HG03565 (cell line): ENCODE measurements around the gene UBA1.
A peak's percentile ranks its signal among the peaks of the same experiment; 100 is the strongest.

Source experiments
- ATAC-seq: cut with Tn5 transposase; IDR thresholded peaks from one replicate; pipeline ENCODE4 v1.9.1; 2021; ENCODE audit warnings: mild to moderate bottlenecking, moderate library complexity; ENCODE audit not compliant: unreplicated experiment

Gene UBA1

DNA sequence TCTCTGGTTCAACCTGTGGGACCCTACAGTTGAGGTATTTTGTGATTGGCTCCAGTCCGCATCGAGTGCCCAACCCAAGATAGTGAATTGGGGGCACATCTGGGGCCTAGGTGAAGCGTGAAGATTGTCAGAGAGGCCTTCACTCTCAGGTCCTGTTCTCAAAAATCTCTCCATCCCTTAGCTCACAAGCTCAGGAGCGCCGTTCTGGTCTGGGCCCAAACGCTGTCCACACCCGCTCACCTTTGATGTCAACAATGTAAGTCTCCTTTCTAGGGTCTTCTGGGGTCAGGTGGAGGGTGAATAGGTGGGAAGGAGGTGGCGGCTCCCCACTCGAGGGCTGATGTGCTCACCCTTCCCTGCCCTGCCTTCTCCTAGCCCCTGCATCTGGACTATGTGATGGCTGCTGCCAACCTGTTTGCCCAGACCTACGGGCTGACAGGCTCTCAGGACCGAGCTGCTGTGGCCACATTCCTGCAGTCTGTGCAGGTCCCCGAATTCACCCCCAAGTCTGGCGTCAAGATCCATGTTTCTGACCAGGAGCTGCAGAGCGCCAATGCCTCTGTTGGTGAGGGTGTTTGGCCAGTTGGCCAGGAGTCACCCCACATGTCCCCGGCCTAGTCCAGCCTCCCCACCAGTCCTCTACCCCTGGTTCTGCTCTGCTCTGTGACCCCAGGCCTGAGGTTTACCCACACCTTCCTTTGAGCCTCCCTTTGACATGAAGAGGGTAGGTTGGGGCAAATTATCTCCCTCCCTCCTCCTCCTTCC lies 17.2 kb downstream of the UBA1 start:
- no peak for ATAC-seq

DNA sequence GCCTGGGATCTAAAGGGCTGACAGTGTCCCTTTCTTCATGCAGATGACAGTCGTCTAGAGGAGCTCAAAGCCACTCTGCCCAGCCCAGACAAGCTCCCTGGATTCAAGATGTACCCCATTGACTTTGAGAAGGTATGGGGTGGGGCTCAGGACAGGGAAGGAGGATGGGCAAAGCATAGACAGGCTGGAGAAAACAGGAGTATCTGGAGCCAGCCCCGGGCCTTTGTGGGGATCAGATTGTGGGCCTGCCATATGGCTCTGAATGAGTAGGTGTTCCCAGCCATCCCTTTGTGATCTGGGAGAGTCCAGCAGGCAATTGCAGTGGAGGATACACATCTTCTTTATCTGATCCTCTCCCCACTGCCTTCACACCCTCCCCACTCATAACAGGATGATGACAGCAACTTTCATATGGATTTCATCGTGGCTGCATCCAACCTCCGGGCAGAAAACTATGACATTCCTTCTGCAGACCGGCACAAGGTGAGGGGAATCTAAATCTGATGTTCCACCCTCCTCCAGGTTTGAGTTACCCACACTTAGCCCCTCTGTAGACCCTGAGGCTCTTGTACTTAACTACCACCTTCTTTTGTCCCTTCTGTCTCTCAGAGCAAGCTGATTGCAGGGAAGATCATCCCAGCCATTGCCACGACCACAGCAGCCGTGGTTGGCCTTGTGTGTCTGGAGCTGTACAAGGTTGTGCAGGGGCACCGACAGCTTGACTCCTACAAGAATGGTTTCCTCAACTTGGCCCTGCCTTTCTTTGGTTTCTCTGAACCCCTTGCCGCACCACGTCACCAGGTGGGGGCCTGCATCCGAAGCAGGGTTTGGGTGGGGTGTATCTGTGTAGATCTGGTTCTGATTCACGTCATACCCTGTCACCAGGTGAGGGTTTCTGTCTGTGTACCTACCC lies 19.0 kb downstream of the UBA1 start:
- no peak for ATAC-seq

DNA sequence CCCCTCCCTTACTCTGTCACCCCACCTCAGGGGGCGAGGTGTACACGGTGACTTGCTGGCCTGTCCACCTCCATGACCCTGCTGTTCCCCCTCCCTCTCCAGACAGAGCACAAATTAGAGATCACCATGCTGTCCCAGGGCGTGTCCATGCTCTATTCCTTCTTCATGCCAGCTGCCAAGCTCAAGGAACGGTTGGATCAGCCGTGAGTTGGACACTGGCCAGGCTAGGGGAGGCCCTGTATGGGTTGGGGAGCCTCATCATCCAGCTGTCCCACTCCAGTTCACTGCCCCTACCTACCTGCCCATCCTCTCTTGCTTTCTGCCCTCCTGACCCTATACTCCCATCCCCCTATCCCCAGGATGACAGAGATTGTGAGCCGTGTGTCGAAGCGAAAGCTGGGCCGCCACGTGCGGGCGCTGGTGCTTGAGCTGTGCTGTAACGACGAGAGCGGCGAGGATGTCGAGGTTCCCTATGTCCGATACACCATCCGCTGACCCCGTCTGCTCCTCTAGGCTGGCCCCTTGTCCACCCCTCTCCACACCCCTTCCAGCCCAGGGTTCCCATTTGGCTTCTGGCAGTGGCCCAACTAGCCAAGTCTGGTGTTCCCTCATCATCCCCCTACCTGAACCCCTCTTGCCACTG lies 20.9 kb downstream of the UBA1 start:
- no peak for ATAC-seq

DNA sequence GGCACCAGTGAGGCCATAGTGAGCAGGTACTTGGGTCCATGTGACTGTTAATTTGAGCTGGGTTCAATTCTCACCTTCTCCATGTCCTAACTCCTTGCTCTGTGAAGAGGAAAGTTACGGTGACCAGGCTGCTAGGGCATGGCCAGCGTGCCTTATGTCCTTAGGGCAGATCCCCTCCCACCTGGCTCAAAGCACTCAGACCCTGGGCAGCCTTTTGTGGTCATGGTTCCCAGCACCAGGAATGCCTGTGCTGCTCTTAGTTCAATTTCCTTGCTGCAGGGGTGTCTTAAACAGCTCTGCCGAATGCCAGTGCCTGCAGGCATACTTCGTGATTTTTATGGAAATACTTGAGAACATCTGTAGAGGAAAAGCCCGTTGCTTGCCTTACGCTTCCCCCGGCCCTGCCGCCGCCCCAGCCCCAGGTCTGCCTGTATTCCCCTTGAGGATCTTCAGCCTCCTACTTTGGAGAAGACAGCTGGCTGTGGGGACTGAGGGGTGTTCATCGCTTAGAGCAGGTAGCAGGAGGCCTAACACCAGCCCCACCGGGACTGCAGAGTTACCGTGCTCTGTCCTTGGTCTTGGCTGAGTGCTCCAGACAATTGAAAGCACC lies 21.8 kb downstream of the UBA1 start:
- no peak for ATAC-seq

DNA sequence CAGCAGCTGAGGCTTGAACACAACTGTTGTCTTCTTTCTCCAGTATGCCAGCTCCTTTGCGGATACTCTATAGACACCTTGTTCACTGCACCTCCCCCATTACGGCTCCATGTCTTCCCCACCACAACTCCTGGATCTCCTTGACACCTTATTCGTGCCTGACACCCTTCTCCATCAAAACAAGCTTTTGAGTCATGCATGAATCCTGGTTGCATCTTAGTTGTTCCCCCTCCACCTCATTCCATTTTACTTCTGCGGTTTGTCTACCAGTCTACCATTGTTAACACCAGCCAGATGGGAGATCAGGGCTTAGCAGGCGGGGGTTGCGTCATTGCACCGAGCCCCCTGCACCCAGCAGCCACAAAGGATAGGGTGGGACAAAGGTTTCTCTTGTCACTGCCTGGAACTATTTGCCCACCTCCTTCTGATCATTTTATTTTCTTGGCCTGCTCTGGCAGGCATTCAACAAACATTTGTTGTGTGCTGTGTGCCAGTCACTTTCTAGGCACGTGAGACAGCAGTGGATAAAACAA lies 22.8 kb downstream of the UBA1 start:
- no peak for ATAC-seq

DNA sequence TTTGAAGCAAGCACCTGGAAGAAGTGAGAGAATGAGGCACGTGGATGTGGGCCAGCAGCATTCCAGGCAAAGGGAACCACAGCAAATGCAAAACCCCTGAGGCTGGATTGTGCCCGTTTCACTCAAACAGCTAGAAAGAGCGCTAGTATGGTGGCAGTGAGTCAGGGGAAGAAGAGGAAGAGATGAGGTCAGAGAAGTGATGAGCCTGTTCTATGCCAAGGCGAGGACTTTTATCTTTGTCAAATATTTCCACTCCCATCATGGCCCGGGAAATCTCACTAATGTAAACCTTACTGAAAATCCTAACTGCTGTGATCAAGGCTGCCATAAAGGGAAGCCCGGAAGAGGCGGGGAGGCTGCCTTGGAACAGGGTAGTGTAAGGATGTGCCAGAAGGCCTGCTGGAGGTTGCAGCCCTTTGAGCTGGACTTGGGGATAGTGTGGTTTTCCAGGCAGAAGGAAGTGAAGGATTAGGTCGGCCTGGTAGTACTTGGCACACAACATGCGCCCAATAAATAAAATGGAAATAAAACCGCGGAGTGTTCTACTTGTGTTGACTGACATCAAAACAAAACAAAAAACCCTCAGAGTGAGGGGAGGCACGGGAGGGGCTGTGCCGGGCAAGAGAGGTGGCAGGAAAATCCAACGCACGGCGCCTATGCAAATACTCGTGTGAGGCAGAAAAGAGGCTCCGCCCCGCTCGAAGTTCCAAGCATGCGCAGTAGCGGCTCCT lies 23.7 kb downstream of the UBA1 start:
- no peak for ATAC-seq

DNA sequence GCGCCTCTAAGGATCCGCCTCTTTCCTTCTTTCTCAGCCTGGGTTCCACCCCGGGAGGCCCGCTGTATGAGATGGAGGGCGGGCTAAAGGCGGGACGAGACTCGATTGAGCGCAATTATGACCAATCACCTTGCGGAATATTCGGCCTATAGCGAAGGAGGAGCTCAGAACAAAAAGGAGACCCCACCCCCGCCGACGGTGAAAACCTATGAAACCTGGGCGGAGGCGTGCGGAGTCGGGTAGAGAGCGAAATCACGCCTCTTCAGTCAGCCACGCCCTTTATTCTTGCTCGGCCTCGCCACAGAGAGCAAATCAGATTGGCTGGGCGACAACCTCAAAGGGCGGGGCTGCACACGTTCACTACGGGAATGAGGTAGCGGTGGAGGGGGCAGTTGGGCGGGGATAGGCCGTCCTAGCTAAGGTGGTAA lies 24.2 kb downstream of the UBA1 start:
- peak; percentile 78 for ATAC-seq

DNA sequence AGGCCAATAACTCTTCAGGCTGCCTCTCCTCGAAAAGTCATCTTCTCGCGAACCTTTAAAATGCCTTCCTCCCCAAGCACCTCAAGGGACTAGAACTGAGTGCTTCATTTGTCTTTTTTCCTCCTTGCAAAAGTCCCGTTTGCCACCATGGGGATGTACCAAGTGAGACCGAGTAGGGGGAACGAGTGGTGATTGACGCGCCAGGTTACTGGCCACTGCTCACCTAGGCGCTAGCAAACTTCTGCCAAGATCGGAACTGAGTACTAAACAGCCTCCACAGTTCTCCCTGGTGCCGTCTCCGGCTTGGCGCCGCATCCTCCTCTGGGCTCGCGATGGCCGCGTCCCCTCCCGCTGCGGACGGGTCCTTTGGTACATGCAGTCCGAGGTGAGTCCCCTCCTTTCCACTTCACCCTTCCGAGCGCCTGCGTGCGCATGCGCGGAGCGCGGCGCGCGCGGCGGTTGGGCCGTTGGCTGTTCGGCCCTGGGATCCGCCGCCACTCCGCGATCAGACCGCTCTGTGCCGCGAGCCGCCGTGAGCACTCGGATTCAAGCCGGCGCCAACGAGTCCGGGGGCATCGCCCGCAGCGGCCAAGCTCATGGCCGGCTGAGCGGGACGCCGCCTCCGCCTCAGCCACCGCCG lies 24.8 kb downstream of the UBA1 start, which contains the start of gene CDK16:
TSS of gene CDK16 (plus strand) at position 402 of the 640 bp plus-strand sequence. CDS start 4,877 bp downstream, outside the sequence.
- ATAC-seq, result peak; percentile 32

DNA sequence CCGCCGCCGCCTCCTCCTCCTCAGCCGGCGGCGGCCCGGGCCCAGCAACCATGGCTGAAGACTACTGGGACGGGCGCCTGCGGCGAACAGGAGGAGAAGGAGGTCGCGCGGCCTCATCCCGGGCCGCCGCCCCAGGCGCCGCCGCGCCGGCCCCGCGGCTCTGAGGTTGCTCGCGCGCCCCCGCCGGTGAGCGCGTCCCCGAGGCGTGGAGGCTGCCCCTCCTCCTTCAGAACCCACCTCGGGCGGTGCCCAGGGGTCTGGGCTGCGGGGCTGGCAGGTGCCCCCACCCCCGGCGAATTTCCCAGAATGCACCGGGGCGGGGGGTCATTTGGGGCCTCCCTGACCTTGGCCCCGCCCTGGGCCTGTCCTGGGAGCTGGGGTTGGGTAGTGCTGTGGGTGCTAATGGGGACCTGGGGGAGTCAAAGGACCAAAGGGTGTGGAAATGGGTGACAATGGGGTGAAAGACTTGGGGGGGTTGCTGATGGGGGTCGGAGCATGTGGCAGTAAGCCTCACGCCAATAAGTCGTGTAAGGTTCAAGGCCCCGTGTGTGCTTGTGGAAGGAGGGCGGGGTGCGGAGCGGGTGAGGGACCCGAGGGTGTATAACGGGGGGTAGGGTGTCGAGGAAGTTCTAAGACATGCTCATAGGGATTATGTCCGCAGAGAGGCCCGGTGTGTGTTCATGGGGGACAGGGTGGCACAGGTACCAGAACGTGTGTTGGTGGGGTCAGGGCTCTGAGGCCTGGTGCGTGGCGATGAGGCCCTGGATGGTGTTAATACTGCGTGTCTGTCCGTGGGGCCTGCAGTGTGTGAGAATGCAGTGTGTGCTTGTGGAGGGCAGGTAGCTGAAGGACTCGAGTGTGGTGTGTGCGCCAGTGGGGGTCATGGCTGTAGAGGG lies 25.5 kb downstream of the UBA1 start:
- ATAC-seq, result no peak

DNA sequence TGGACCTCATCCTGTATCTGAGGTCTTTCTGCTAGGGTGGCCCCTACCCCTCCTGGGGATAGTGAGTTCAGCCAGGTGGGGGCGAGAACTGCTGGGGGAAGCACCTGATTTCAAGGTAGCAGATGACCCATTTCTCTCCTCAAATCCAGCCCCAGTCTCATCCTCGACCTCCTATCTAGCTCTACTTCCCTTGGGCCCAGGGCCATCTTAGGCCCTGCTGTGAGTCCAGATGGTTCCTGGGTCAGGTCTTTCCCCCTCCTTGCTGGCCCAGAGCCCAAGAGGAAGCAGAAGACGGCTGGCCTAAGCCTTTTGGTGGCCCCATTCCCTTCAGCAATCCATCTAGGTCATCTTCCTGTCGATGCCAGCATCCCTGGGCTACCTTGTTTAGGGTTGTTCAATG lies 28.1 kb downstream of the UBA1 start:
- no peak for ATAC-seq

DNA sequence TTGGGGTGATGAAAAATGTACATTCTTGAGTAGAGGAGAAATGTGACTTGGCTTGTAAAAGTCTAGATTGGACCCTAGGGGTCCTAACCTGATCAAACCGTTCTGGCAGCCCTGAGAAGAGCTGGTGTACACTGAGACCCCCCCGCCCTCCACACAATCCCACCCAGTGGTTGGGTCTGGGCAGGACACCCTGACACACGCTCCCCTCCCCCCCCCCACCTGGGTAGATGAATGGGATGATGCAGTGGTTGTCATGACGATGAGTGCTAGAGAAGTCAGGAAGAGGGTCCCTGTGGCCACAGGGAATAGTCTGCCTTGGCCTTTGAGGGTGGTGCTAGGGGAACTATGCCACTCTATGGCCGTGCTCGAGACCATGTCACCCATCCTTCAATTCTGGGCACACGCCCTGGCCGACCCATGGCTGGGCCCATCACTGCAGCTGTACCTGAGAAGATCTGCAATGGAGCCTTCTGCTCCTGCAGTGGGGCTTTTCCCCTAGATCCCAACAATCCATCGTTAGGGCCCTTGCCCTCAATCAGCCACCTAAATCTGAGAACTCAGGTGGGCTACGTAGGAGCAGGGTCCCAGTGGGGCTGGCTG lies 29.2 kb downstream of the UBA1 start:
- ATAC-seq, result no peak

DNA sequence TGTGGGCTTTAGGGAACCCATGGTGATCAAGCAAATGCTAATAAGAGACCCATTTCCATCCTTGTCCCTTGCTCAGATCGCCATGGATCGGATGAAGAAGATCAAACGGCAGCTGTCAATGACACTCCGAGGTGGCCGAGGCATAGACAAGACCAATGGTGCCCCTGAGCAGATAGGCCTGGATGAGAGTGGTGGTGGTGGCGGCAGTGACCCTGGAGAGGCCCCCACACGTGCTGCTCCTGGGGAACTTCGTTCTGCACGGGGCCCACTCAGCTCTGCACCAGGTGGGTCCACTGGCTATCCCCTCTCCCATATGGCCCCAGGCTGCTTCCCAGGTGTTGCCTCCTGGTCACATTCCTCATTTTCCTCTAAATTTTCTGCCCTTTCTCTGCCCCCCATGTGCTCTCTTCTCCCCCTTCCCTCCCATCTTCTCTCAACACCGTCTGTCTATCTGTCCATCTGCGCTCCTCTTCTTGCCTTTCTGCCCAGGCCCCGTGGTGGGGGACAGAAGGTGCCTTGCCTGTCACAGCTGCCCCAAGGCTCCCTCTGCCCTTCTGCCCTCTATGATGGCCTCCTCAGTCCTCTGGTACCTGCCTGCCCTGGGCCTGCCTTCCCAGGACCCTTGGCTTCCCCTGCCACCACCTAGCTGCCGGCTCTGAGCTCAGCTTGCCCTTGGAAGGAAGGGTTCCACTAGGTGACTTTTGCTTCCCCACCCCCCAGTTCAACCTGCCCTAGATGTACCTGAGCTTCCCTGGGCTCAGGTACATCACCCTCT lies 30.0 kb downstream of the UBA1 start:
- no peak for ATAC-seq

DNA sequence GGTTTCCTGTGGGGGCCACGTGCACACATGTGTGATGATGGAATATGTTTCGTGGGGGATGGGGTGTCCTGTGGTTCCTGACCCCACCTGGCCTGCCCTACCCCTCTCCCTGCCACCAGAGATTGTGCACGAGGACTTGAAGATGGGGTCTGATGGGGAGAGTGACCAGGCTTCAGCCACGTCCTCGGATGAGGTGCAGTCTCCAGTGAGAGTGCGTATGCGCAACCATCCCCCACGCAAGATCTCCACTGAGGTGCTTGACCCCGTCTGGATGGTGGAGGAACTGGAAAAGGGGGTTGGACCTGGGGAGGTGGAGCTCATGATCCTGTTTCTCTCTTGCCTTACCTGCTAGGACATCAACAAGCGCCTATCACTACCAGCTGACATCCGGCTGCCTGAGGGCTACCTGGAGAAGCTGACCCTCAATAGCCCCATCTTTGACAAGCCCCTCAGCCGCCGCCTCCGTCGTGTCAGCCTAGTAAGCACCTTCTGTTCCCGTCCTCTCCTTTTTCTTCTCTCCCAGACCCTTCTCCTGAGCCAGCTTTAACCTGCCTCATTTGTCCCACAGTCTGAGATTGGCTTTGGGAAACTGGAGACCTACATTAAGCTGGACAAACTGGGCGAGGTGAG lies 30.8 kb downstream of the UBA1 start:
- no peak for ATAC-seq

DNA sequence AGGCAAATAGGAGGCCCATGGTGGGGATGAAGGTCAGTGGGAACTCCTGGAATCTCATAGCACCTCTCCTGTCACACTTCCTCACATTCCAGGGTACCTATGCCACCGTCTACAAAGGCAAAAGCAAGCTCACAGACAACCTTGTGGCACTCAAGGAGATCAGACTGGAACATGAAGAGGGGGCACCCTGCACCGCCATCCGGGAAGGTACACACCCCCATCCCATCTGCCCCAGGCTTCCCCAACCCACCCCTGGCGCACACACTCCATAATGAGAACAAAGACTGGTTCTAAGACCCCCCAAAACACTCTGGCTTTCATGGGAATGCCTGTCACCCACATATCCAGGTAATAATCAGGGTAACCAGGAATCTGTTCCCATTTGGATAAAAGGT lies 31.3 kb downstream of the UBA1 start:
- no peak for ATAC-seq

DNA sequence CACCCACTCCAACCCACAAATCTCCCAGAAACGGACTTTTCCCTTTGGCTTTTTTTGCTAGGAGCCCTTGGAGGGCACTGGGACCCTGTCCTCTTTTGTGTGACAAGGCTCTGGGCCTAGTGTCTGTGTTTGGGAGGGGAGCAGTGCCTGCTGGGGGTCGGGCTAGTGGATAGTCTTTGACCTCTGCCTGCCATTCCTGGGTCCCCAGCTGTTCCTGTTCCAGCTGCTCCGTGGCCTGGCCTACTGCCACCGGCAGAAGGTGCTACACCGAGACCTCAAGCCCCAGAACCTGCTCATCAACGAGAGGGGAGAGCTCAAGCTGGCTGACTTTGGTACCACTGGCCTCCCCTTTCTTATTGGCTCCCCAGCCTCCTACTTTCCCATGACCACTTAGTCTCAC lies 32.4 kb downstream of the UBA1 start:
- no peak for ATAC-seq

DNA sequence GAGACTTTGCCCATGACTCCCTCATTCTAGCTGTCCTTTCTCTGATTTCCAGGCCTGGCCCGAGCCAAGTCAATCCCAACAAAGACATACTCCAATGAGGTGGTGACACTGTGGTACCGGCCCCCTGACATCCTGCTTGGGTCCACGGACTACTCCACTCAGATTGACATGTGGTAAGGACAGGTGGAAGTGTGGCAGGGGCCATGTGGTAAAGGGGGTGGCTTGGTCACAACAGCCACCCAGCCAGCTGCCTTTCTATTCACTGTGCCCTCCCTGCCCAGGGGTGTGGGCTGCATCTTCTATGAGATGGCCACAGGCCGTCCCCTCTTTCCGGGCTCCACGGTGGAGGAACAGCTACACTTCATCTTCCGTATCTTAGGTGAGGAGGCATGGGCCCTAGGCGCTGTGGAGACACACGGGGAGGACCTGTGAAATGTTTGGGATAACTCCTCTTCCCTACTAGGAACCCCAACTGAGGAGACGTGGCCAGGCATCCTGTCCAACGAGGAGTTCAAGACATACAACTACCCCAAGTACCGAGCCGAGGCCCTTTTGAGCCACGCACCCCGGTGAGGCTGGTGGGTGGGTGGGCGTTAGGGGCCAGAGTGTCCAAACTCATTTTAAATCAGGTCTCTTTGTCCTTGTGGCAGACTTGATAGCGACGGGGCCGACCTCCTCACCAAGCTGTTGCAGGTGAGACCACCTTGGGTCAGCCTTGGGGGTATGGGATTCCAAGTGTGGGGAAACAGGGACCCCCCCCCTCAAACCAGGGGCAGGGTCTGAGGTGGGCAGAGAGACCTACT lies 33.1 kb downstream of the UBA1 start:
- no peak for ATAC-seq

DNA sequence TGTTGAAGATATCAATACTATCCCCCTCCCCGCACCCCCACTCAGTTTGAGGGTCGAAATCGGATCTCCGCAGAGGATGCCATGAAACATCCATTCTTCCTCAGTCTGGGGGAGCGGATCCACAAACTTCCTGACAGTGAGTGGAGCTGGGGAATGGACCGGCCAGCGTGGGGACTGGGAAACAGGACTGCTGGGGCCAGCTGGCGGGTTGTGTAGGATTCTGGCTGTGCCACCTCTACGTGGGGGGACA lies 33.6 kb downstream of the UBA1 start:
- ATAC-seq, result no peak
